ENCODE measurements around the gene C6orf15.

The C6orf15 gene

GRCh38 chr6:31156641-31157040, 44.3 kb upstream of the C6orf15 start:
- no peak for DNase-seq (ENCODE audit: low spot score)
- no peak for TF ChIP-seq CTCF (IDR thresholded peaks at IDR 0.05; ENCODE audit: extremely low read depth, missing control alignments)

- TF ChIP-seq CTCF (IDR thresholded peaks at IDR 0.05; ENCODE audit: extremely low read depth, missing control alignments) = no peak
- no peak for DNase-seq (ENCODE audit: low spot score)
Observed at GRCh38 chr6:31154436-31154835, 42.1 kb upstream of the C6orf15 start.

DNA sequence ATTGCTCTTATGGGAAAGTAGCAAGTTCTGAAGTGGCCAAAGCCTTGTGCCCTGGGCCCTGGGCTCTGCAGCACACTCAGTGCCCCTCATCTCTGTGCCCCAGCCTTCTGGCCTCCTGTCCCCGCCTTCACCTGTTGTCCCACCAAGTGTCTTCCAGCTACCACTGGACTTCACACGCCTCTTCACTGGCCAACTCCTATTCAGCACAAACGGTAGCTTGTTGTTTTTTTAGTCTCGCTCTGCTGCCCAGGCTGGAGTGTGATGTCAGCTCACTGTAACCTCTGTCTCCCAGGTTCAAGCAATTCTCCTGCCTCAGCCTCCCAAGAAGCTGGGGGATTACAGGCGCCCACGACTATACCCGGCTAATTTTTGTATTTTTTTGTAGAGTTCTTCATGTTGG, 40.4 kb upstream of the C6orf15 start:
- no peak for TF ChIP-seq CTCF (IDR thresholded peaks at IDR 0.05; ENCODE audit: extremely low read depth, missing control alignments)
- DNase-seq (ENCODE audit: low spot score) = no peak

DNA sequence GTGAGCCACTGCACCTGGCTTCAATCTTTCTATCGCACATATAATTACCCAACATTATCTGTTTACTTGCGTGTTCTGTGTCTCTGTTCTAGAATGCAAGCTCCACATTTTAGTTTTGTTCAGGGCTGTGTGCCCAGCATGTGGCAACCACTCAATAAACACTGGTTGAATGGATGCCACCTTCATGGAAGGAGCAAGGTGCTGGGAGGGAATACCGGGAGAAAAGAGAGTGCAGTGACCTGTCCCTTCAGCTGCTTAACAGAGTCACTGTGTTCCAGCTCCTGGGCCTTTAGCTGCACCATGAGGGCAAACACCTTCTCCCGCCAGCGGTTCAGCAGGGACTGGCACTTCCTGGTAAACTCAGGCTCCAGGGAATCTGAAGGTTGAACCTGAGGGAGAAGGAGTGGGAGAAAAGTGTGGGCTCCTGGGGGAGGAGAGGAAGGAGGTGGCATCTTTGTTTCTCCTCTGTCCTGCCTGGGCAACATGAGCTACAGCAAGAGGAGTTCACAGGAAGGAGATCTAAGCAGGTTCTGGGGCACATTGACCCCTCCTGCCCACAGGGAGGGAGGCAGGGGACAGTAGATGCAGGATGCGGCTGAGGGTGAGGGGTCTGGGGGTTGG, 37.6 kb upstream of the C6orf15 start:
- TF ChIP-seq CTCF (IDR thresholded peaks at IDR 0.05; ENCODE audit: extremely low read depth, missing control alignments) = no peak
- DNase-seq (ENCODE audit: low spot score) = no peak

GRCh38 chr6:31145386-31145785, 33.0 kb upstream of the C6orf15 start:
- no peak for DNase-seq (ENCODE audit: low spot score)
- TF ChIP-seq CTCF (IDR thresholded peaks at IDR 0.05; ENCODE audit: extremely low read depth, missing control alignments) = no peak

GRCh38 chr6:31144970-31145340, 32.6 kb upstream of the C6orf15 start:
- no peak for TF ChIP-seq CTCF (IDR thresholded peaks at IDR 0.05; ENCODE audit: extremely low read depth, missing control alignments)
- no peak for DNase-seq (ENCODE audit: low spot score)

DNA sequence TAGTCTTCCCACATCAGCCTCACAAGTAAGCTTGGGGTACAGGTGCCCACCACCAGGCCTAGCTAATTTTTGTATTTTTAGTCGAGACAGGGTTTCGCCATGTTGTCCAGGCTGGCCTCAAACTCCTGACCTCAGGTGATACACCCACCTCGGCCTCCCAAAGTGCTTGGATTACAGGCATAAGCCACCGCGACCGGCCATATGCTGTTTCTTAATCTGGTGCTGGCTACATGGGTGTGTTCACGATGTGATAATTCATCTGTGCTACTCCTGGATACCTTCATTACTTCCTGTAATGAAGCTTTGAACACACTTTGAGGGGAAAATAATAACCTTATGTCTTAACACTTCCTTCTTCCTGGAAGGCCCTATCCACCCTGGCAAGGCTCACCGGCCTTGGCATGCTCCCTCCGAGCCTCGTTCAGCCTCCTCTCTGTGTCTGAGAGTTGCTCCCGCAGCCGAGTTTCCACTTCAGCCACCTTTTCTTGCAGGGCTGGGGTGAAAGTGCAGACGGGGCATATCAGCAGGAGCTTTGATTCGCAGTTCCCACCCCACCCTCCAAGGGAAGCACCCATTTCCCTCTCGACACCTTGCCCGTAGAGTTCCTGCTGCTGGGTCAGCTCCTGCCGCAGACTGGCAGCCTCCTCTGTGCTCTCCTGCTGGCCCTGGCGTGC, 32.1 kb upstream of the C6orf15 start:
- no peak for DNase-seq (ENCODE audit: low spot score)
- no peak for TF ChIP-seq CTCF (IDR thresholded peaks at IDR 0.05; ENCODE audit: extremely low read depth, missing control alignments)

All from GM20000 (cell line).